Renal cortical epithelial cell (primary cell): ENCODE data around the gene SPSB2. TPM values are rescaled to one million over a fixed set of nuclear protein-coding genes. Genes with fewer than 3 reads are reported as not detected.
A peak's percentile ranks its signal among the peaks of the same experiment; 100 is the strongest.

Source experiments
- DNase-seq: peaks from one replicate; pipeline ENCODE4 v3.0.0-alpha.2; 2011; ENCODE audit warnings: low read depth
- total RNA-seq: library from RNA; depleted of rRNA; stranded (reverse); fragments of >200 nt; gene quantifications from 2 replicates; pipeline ENCODE4 v1.2.3, GENCODE V29; 2014

SPSB2 gene
- total RNA-seq, 1 donor from 2014 or later: 7.0 TPM

GRCh38 chr12:6851921-6852650 lies 21.0 kb downstream of the SPSB2 start, which contains the start of gene USP5:
Gene USP5, plus strand, starts transcription at chr12:6852150. Its CDS starts 30 bp downstream, at chr12:6852180.
- peak; percentile 99 for DNase-seq

GRCh38 chr12:6851153-6851920 lies 21.8 kb downstream of the SPSB2 start, which contains the start of gene CDCA3:
Gene CDCA3, minus strand, starts transcription at chr12:6851286. Its CDS starts 334 bp downstream, at chr12:6850952.
- peak; percentile 98 for DNase-seq

- no peak for DNase-seq
Measured at GRCh38 chr12:6850796-6851152, 22.3 kb downstream of the SPSB2 start.

GRCh38 chr12:6849976-6850560 lies 23.0 kb downstream of the SPSB2 start:
- no peak for DNase-seq

- DNase-seq: no peak
Measured at GRCh38 chr12:6849427-6849826, 23.7 kb downstream of the SPSB2 start.

- no peak for DNase-seq
Measured at GRCh38 chr12:6847676-6848075, 25.4 kb downstream of the SPSB2 start.

- DNase-seq: no peak
Measured at GRCh38 chr12:6846316-6846869, 26.7 kb downstream of the SPSB2 start.

GRCh38 chr12:6845395-6845794 lies 27.7 kb downstream of the SPSB2 start:
- no peak for DNase-seq

- DNase-seq: no peak
Measured at GRCh38 chr12:6843118-6843902, 29.8 kb downstream of the SPSB2 start.

GRCh38 chr12:6842075-6842474 lies 31.0 kb downstream of the SPSB2 start:
- DNase-seq: no peak

GRCh38 chr12:6840761-6841515 lies 32.2 kb downstream of the SPSB2 start, which contains the start of gene GNB3:
Gene GNB3, plus strand, starts transcription at chr12:6840925. Its CDS starts 363 bp downstream, at chr12:6841288.
- DNase-seq: no peak

- DNase-seq: no peak
Measured at GRCh38 chr12:6840330-6840729, 32.8 kb downstream of the SPSB2 start.

- no peak for DNase-seq
Measured at GRCh38 chr12:6839482-6840201, 33.5 kb downstream of the SPSB2 start.

GRCh38 chr12:6838854-6839253 lies 34.2 kb downstream of the SPSB2 start:
- no peak for DNase-seq

- no peak for DNase-seq
Measured at GRCh38 chr12:6837370-6838060, 35.6 kb downstream of the SPSB2 start.

- DNase-seq: no peak
Measured at GRCh38 chr12:6836851-6837250, 36.3 kb downstream of the SPSB2 start.

GRCh38 chr12:6834873-6835272 lies 38.2 kb downstream of the SPSB2 start:
- no peak for DNase-seq

- peak; percentile 25 for DNase-seq
Measured at GRCh38 chr12:6834254-6834653, 38.8 kb downstream of the SPSB2 start.

GRCh38 chr12:6833189-6833890 lies 39.8 kb downstream of the SPSB2 start:
- DNase-seq: no peak
